GM10847 (cell line): Measurements from ENCODE around the gene NHLRC4.

ENCODE experiments used
- POLR2A ChIP-seq: IDR thresholded peaks from 2 replicates; pipeline ENCODE4 v1.6.1; 2011; ENCODE audit not compliant: insufficient read length; ENCODE audit errors: extremely low read depth

Gene NHLRC4, protein sequence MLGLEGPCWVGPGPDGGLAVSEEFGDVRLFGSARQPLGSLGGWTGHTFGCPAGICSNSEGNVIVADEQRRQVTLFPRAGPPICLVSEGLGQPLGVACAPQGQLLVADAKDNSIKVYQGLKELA

GRCh38 chr16:566475-567372 lies at the start of gene NHLRC4:
Gene NHLRC4, plus strand, starts transcription at chr16:567005. Its CDS starts 1,043 bp downstream, at chr16:568048.
- peak; percentile 38 for TF ChIP-seq POLR2A

DNA sequence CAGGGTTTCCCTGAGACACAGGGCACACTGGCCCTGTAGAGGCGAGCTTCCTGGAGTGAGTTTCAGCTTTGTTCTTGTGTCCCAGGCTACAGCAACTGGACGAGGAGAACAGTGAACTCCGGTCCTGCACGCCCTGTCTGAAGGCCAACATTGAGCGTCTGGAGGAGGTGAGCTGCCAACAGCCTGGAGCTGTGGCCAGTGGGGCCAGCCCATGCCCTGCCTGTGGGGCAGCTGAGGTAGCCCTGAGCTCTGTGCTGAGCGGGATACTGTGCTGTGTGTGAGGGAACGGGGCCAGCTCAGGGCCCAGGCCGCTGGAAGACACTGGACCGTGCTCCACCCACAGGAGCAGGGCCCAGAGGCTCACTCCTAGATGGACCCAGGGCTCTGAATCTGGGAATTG lies 47.9 kb upstream of the NHLRC4 start:
- no peak for TF ChIP-seq POLR2A

GRCh38 chr16:519425-519824 lies 47.4 kb upstream of the NHLRC4 start:
- TF ChIP-seq POLR2A, result no peak

- no peak for TF ChIP-seq POLR2A
These were observed 46.7 kb upstream of the NHLRC4 start for GRCh38 chr16:519841-520687.

GRCh38 chr16:520847-521246 lies 46.0 kb upstream of the NHLRC4 start:
- TF ChIP-seq POLR2A, result no peak

DNA sequence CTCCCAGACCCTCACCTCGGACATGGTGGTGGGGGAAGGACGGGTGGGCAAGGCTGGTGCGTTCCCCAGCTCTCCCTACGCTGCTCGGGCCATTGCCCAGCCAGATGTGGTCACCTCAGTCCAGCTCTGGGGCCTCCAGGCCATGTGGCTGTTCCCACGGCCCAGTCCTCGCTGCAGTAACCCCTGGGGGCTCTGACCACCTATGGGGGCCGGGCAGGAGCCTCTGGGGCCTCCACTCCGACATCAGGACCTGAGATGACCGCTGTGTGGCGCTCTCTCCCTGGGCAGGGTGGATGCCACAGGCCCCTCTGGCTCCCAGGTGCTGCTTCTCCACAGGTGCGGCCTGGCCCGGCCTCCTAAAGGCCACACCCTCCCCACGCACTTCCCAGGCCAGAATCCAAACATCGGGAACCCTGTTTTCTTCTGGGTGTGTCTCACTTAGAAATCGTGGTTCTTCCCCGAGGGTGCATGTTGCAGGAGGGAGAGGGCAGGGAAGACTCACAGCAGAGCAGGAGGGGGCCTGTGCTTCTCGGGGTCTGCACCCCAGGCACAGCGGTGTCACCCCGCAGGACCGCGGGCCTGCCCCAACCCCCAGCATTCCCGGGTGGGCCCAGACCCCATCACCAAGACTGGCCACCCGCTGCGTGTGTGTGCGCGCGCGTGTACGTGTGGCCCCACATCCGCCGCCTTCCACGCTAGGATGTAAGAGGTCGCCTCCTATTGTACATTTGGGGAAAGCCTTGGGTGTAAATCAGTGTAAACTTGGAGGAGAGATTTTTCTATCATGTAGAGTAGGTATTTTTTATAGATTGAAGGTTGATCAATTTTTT lies 45.2 kb upstream of the NHLRC4 start:
- TF ChIP-seq POLR2A, result no peak

DNA sequence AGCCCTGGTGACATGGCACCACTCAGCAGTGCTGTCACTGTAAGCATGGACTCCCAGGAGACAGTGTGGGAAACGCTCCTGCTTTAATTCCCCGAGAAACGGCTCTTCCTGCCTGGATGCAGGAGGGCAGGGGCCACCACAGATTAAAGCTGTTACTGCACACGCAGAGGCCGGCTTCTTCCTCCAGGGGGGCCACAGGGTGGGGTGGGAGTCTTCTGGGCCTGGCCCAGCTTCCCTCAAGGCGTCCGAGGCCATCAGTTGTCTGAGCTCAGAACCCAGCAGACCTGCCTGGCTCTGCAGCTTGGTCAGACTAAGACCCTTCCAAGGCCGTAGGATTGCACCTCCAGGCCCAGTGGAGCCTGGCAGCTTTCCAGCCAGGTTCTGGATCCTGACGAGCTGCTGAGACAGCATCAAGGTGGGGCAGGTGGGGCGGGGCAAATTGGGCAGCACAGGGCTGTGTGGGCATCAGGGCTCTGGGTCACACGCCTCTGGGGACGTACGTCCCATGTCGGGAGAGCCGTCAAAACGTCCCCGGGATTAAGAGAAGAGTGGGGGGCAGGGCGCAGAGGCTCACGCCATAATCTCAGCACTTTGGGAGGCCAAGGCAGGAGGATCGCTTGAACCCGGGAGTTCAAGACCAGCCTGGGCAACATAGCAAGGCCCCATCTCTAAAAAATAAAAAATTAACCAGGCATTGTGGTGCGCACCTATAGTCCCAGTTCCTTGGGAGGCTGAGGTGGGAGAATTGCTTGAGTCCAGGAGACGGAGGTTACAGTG lies 44.3 kb upstream of the NHLRC4 start:
- TF ChIP-seq POLR2A, result no peak

GRCh38 chr16:523097-523741 lies 43.6 kb upstream of the NHLRC4 start:
- TF ChIP-seq POLR2A, result no peak

GRCh38 chr16:524274-525040 lies 42.3 kb upstream of the NHLRC4 start:
- no peak for TF ChIP-seq POLR2A

GRCh38 chr16:525123-525519 lies 41.7 kb upstream of the NHLRC4 start:
- no peak for TF ChIP-seq POLR2A

- TF ChIP-seq POLR2A, result no peak
These were observed 41.2 kb upstream of the NHLRC4 start for GRCh38 chr16:525520-526180.
